Measurements from ENCODE around the gene MYBL2. TPM values are rescaled to one million over a fixed set of nuclear protein-coding genes. Genes with fewer than 3 reads are reported as not detected.

Gene MYBL2
- total RNA-seq, 1 experiment from 2014 or later: 159 TPM

DNA sequence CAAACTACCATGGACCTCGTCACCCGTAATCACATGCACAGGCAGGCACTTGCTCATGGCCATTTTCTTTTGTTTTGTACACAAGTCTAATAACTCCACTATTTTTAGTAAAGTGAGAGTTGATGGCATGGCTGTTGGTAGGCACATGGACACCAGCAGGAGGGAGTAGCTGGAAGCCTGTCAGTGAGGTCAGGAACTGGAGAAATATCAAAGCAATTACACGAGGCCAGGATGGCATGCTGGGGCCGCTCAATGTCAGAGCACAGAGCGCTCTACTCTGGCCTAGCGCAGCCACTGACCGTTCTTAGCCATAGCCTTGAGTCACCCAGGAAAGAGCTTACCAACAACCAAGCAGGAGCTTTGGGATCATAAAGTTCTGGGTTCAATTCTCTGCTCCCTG is 96.0 kb downstream of the MYBL2 start:
- no peaks in the 10 kb centered on the region; the same call in 1 of the 2 replicates for H3K27me3 Mint-ChIP-seq (ENCODE audit: low read depth)
- peaks cover 6 to 12% of the 10 kb centered on the region in 2 experiments for H3K4me1 Mint-ChIP-seq
- no peaks in the 10 kb centered on the region for H4K20me1 ChIP-seq (ENCODE audit: control insufficient read depth, insufficient read depth, insufficient read length)
- no peaks in the 10 kb centered on the region; the same call in 1 of the 2 replicates for H3K79me2 ChIP-seq (ENCODE audit: insufficient read depth, low read length)
- H3K18ac ChIP-seq (ENCODE audit: insufficient read length, low read depth, low read length): no peak overlapping the region
- no peak overlapping the region for H2AFZ ChIP-seq (ENCODE audit: low read length)
- no peak overlapping the region for H4K91ac ChIP-seq (ENCODE audit: insufficient read length, low read depth, low read length)
- no peak overlapping the region for H3K27ac Mint-ChIP-seq
- H2AK5ac ChIP-seq (ENCODE audit: insufficient read length, low read length): no peak overlapping the region
- no peak overlapping the region for H2BK15ac ChIP-seq (ENCODE audit: low read depth, low read length)
- no peaks in the 10 kb centered on the region for H3K79me1 ChIP-seq (ENCODE audit: insufficient read depth, low read depth, low read length, poor library complexity, severe bottlenecking)
- no peak overlapping the region for H3K27ac ChIP-seq (ENCODE audit: insufficient read length, low read depth, low read length)
- TF ChIP-seq, protein P1, sequence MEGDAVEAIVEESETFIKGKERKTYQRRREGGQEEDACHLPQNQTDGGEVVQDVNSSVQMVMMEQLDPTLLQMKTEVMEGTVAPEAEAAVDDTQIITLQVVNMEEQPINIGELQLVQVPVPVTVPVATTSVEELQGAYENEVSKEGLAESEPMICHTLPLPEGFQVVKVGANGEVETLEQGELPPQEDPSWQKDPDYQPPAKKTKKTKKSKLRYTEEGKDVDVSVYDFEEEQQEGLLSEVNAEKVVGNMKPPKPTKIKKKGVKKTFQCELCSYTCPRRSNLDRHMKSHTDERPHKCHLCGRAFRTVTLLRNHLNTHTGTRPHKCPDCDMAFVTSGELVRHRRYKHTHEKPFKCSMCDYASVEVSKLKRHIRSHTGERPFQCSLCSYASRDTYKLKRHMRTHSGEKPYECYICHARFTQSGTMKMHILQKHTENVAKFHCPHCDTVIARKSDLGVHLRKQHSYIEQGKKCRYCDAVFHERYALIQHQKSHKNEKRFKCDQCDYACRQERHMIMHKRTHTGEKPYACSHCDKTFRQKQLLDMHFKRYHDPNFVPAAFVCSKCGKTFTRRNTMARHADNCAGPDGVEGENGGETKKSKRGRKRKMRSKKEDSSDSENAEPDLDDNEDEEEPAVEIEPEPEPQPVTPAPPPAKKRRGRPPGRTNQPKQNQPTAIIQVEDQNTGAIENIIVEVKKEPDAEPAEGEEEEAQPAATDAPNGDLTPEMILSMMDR (conservative IDR thresholded peaks at IDR 0.05): no peak
- H3K9ac ChIP-seq (ENCODE audit: extremely low read depth, insufficient read length, low read length): no peak overlapping the region
- no peak overlapping the region for H2BK5ac ChIP-seq (ENCODE audit: insufficient read length, low read length)
- WGBS (ENCODE audit: extremely low coverage, insufficient read length, low lambda C conversion rate): no CpG with 5 or more reads among the region's 7 CpGs
- H3T11ph ChIP-seq (ENCODE audit: low read length): no peak overlapping the region
- H3K4me3 Mint-ChIP-seq: no peak overlapping the region
- no peak for DNase-seq
- H2BK20ac ChIP-seq (ENCODE audit: low read depth, low read length, poor library complexity, severe bottlenecking): no peak overlapping the region
- no peaks in the 10 kb centered on the region for H3K27me3 ChIP-seq (ENCODE audit: insufficient read depth, low read length)
- H4K8ac ChIP-seq (replicated peaks; ENCODE audit: insufficient read length, low read depth, low read length): no peak overlapping the region
- H3K9me3 ChIP-seq (ENCODE audit: control insufficient read depth, low read depth, low read length): no peaks in the 10 kb centered on the region
- H3K4me1 ChIP-seq (ENCODE audit: insufficient read depth, low read length): no peaks in the 10 kb centered on the region; the same call in 1 of the 2 replicates
- no peak overlapping the region for H3K56ac ChIP-seq (ENCODE audit: insufficient read length, low read depth, low read length)
- H3K4me2 ChIP-seq (ENCODE audit: insufficient read depth, insufficient read length, low read length): no peak overlapping the region
- H2BK12ac ChIP-seq (ENCODE audit: insufficient read length, low read depth, low read length): no peak overlapping the region
- no peak overlapping the region for H3K4ac ChIP-seq (ENCODE audit: low read depth, low read length)
- H3K23ac ChIP-seq (ENCODE audit: insufficient read length, low read depth, low read length): no peak overlapping the region
- no peak overlapping the region for H3K14ac ChIP-seq (ENCODE audit: insufficient read depth, low read length)
- H3K23me2 ChIP-seq (ENCODE audit: insufficient read length, low read depth, low read length, poor library complexity, severe bottlenecking): no peaks in the 10 kb centered on the region
- no peak overlapping the region for H2BK120ac ChIP-seq (ENCODE audit: low read depth, low read length, poor library complexity, severe bottlenecking)
- no peak overlapping the region for H4K5ac ChIP-seq (ENCODE audit: insufficient read length, low read depth, low read length)
- no peaks in the 10 kb centered on the region for H3K9me3 Mint-ChIP-seq
- no peaks in the 10 kb centered on the region for H3K36me3 Mint-ChIP-seq (ENCODE audit: insufficient read depth in 1 of 3, low read depth in 3 of 3)

Data from H9 (cell line).